Hepatic stellate cell (primary cell): ENCODE results near the gene TEF.
"Not testable (repeated sequence)": the region's sequence is repeated elsewhere in the genome, so short reads cannot be mapped to it uniquely, and the experiment has no call there.

Experiments
- DNase-seq: peaks from one replicate; pipeline ENCODE4 v3.0.0; 2011; ENCODE audit warnings: low spot score

Gene TEF

GRCh38 chr22:41382610-41383009 is 868 bp downstream of the TEF start:
- DNase-seq: no peak

DNA sequence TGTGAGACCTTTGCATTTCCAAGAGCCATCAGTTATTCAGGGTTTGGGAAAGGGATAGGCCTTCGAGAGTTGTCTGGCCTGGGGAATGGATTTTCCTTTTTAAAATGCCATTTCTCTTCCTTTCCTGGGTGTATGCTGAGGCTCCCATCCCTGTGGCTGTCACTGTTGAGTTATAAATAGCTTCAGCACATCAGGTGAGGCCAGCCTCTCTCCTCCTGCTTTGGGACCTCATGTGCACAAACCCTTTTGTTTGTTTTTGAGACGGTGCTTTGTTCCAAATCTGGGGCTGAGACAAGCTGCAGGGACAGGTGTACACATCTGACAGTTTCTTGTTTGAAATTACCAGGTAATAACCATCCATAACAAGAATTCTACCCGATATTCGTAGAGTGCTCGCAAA is 1.3 kb downstream of the TEF start:
- no peak for DNase-seq

DNA sequence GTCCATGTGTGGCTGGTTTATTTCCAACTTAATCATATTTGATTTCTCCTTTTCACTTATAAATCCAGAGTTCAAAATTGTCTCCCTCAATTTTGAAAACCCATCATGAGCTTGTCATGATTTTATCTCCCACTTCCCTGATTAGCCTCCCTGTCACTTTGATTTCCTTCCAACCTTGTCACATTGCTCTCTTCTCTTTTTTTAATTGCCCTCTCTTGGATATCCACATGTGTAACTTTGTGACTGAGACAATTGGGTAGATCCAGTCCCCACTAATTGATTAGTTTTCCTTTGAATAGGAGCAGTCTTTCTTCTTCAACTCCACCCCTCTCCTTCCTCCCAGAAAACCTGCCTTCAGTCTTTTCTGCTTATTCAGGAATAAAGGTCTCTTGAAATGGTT is 2.4 kb downstream of the TEF start:
- no peak for DNase-seq

GRCh38 chr22:41387341-41387740 is 5.6 kb downstream of the TEF start:
- DNase-seq: no peak

GRCh38 chr22:41394012-41394356 is 12.2 kb downstream of the TEF start:
- DNase-seq: no peak

- DNase-seq: no peak
These were observed 13.9 kb downstream of the TEF start for GRCh38 chr22:41395531-41396240.

DNA sequence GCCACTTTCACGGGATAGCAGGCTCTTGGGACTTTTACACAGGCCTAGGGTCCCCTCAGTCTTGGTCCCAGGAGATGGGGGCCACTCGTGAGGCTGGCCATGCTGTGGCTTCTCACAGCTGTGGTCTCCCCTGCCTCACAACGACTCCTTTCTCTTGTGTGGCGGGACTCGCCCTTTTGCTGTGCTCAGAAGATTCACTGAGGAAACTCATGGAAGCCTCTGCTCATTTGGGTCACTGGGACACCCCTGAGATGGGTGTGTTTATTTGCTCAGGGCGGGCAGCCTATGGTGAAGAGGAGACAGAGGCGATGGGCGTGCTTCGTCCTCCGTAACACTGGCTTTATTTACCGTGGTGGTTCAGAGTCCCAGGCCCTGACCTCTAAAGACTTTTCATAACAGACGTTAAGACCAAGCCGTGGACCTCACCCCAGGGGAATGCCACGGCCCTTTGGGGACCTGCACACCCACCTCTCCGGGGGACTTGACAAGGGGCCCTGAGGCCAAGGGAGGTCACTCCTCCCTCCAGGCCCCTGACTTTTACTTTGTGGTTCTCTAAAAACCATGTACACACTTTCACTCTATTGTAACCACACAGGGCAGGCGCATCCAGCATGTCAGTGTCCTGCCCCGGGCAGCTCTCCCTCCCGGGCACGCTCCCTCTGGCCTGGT is 15.5 kb downstream of the TEF start:
- DNase-seq: no peak

DNA sequence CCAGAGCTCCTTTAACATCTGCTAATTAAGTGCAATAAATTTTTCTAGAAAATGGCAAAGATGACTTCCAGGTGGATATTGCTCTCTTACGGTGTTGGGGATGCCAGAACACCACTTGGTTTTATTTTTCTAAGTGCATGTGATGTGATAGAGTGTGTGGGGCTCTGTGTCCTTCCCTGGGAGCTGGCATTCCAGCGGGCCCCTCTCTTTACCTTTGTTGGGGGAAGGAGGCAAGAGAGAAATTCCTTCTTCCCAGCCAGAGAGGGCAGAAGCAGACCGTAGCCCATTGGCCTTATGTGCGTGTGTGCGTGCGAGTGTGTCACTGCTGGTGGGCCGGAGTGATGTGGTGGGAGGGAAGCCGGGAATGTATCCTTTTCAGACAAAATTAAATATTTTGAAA is 17.2 kb downstream of the TEF start:
- DNase-seq: no peak

GRCh38 chr22:41401781-41402648 is 20.3 kb downstream of the TEF start:
- peak; percentile 68 for DNase-seq

- DNase-seq: not testable (repeated sequence)
These were observed 21.1 kb downstream of the TEF start for GRCh38 chr22:41402851-41403250.

DNA sequence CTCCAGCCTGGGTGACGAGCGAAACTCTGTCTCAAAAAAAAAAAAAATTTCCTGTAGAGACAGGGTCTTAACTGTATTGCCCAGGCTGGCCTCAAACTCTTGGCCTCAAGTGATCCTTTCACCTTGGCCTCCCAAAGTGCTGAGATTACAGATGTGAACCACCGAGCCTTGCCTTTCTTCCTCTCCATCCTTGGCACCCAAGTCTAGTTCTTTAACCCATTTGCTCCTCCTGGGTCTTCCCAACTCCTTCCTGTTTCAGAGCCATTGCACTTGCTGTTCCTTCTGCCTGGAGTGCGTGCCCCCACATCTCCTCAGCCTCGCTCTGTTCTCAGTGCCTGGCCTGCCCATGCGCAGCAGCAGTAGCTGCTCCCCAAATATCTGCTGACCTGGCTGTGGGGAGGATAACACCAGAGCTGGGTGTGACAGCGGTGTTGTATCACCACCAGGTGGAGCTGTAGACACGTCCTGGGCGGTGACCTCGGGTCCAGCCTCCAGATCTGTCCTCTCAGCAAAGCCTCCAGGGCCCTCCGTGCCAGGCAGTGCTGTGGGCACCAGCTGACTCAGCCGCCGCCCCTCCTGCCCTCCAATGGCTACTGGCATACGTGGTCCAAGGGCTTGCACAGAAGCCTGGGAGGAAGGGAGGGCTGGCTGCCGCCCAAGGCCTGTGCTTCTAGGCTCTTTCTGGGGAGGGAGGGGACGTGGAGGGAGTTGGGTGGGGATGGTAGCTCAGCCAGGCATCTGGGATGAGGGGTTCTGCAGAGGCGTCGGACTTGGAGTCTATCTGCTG is 22.0 kb downstream of the TEF start:
- peak; percentile 97 for DNase-seq

- DNase-seq: no peak
These were observed 23.8 kb downstream of the TEF start for GRCh38 chr22:41405588-41405987.

GRCh38 chr22:41406410-41406809 is 24.7 kb downstream of the TEF start:
- no peak for DNase-seq

GRCh38 chr22:41407433-41407832 is 25.7 kb downstream of the TEF start:
- DNase-seq: no peak

DNA sequence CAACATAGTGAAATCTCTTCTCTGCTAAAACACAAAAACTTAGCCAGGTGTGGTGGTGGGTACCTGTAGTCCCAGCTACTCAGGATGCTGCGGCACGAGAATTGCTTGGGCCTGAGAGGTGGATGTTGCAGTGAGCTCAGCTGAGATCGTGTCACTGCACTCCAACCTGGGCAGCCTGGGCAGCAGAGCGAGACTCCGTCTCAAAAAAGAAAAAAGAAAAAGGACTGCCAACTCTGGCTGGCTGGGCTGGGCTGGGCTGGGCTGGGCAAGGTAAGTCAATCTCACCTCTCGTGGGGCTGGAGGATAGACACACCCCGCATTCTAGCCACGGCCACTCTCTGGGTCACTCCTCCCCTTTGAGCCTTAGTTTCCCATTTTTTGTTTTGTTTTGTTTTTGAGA is 26.9 kb downstream of the TEF start:
- DNase-seq: no peak

- DNase-seq: no peak
These were observed 28.6 kb downstream of the TEF start for GRCh38 chr22:41410311-41410751.

DNA sequence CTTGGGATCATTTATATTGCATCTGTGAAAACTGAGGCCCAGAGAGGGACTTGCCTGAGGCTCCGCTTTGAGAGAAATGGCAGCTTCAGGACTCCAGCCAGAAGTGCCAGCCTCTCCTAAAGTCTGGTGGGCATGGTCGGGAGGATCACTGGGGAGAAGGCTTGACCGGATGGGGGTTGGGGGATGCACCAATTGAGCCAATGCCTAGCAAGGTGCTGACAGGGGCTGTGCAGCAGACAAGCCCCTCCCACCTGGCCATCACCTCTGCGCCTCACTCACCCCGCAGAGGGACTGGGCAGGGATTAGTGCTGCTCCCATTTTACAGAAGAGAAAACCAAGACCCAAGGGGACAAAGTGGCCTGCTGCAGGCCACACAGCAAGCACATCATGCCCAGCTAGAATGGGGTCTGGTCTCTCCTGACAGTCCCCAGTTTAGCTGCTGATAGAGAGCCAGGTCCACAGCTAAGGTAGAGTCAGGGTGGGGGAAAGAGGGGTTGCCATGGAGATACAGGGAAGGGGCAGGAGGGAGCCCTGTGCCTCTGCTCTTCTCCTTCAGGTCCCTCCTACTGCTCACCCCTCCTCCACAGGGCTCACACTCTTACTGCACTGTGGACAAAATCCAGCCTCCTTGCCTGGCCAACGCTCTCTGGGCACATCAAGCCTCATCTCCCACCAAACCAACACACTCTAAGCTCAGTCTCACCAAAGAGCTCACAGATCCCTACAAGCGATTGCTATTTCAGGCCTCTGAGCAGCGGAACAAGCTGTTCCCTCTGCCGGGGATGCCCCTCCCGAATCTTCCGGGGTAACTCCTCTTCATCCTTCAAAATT is 29.5 kb downstream of the TEF start:
- no peak for DNase-seq

DNA sequence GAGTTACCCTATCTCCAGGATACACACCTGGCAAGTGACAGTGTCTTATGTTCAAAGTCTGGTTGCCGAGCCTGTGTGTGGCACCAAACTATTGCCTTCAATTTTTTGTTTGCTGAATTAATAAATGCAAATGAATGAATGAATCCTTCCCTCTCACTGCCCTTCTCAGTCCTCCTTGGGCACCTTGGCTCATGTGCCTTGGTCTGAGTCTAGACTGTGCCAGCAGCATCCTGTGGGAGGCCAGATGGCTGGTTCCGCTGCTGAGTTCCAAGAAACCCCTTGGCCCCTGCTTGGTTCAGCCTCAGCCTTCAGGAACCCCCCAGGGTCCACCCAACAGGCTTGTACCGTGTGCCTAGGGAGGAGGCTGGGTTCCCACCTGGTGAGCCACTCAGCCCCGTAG is 33.8 kb downstream of the TEF start:
- no peak for DNase-seq

DNA sequence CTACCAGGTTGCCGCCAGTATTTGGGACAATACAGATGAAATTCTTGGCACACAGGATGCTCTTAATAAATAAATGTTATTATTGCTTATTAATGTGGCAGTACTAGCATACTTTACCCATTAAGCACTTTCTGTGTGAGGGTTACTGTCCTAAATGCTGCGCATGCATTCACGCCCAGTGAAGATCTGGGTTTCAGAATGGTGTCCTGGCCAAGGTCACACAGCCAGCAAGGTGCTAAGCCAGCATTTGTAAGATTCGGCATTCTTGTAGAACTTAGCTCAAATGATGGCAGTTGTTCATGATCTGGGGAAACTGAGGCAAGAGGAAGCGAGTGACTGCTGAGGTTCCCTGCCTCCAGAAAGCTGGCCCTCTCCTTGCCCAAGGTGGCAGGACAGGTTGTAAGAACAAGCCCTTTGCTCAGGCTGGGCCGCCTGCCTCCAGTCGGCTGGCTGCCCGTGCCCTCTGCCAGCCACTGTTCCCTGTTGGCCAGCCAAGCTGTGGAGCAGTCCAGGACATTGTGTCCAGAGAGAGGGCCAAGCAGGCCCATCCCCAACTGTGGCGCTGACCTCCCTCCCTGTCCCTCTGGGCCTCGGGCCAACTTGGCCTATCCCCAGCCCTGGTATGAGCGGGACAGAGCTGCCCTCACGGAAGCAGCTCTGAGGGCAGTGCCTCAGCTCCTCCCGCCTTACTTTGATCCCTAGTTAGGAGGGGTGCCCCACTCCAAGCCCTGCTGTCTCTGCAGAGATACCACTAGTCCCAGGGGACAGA is 36.1 kb downstream of the TEF start:
- peak; percentile 21 for DNase-seq

DNA sequence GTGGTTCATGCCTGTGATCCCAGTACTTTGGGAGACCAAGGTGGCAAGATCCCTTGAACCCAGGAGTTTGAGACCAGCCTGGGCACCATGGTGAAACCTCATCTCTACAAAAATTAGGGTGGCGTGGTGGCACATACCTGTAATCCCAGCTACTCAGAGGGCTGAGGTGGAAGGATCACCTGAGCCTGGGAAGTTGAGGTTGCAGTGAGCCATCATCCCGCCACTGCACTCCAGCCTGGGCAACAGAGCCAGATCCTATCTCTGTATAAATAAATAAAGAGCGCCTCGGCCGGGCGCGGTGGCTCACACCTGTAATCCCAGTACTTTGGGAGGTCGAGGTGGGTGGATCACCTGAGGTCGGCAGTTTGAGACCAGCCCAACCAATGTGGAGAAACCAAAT is 37.0 kb downstream of the TEF start:
- no peak for DNase-seq
